ENCODE data around the gene DMD.
A peak's percentile ranks its signal among the peaks of the same experiment; 100 is the strongest.

Gene DMD

DNA sequence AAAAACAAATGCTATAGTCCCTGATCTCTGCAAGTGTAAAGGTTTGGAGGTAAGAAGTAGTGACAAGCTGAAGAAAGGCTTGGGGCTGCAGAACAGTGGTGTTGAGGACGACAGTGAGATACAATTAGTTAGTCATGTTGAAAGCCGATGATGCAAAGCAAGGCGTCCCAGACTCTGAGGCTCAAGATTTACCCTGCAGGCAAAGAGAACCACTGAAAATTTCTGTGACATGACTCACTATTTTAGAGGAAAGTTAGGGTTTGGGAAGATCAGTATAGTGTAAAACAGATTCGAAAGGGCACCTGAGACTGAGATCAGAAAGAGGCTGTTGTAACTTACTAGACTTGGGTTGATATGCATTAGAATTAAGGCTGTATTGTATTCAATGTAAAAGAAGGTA is 1858.3 kb downstream of the DMD start:
- no peaks in the 10 kb centered on the region for H3K36me3 ChIP-seq (replicated peaks)
- no peak overlapping the region for H3K4me3 ChIP-seq (ENCODE audit: low read depth, low read length)
- peak; percentile 46 for DNase-seq
- in situ Hi-C loops (cut with HindIII; ENCODE audit: low pct_ligation_motif_present, low sequenced_read_pairs), result no loop called here
- H3K27ac ChIP-seq, result no peak overlapping the region
- TF ChIP-seq, protein P1, sequence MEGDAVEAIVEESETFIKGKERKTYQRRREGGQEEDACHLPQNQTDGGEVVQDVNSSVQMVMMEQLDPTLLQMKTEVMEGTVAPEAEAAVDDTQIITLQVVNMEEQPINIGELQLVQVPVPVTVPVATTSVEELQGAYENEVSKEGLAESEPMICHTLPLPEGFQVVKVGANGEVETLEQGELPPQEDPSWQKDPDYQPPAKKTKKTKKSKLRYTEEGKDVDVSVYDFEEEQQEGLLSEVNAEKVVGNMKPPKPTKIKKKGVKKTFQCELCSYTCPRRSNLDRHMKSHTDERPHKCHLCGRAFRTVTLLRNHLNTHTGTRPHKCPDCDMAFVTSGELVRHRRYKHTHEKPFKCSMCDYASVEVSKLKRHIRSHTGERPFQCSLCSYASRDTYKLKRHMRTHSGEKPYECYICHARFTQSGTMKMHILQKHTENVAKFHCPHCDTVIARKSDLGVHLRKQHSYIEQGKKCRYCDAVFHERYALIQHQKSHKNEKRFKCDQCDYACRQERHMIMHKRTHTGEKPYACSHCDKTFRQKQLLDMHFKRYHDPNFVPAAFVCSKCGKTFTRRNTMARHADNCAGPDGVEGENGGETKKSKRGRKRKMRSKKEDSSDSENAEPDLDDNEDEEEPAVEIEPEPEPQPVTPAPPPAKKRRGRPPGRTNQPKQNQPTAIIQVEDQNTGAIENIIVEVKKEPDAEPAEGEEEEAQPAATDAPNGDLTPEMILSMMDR (IDR thresholded peaks at IDR 0.05; ENCODE audit: low read depth, low read length, missing control alignments), result no peak
- no peaks in the 10 kb centered on the region for H3K27me3 ChIP-seq (replicated peaks)

DNA sequence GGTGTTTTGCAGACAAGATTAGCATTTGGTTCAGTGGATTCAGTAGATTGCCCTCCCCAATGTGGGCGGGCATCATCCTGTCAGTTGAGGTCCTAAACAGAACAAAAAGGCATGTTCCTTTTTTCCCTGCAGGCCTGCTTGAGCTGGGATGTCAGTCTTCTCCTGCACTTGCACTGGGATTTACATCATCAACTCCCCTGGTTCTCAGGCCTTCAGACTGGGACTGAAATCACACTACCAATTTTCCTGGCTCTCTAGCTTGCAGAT is 1860.6 kb downstream of the DMD start:
- no peaks in the 10 kb centered on the region for H3K36me3 ChIP-seq (replicated peaks)
- no peak for DNase-seq
- H3K27me3 ChIP-seq (replicated peaks), result no peaks in the 10 kb centered on the region
- no peak overlapping the region for H3K27ac ChIP-seq
- in situ Hi-C loops (cut with HindIII; ENCODE audit: low pct_ligation_motif_present, low sequenced_read_pairs), result no loop called here
- no peak overlapping the region for H3K4me3 ChIP-seq (ENCODE audit: low read depth, low read length)
- TF ChIP-seq, protein P1 (IDR thresholded peaks at IDR 0.05; ENCODE audit: low read depth, low read length, missing control alignments), result no peak

DNA sequence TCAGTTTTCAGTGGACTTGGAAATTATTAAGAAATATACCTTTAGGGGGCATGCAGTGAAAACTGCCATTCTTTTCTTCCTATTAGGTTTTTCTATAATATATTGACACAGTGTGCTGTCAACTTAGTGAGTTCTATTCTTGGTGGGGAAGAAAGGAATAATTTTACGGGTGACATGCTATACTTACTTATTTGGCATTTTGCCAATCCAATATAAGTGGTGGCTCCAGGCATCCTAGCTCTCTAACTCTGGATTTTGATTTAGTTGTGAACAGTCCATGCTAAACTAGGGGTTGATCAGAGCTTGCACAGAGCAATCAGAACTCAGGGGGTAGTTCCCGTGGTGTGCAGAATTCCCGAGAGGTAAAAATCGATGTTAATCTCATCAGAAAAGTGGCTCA is 1861.8 kb downstream of the DMD start:
- TF ChIP-seq, protein P1 (IDR thresholded peaks at IDR 0.05; ENCODE audit: low read depth, low read length, missing control alignments), result no peak
- DNase-seq, result no peak
- Histone ChIP-seq H3K36me3 (replicated peaks) (no peaks in the 10 kb centered on the region), H3K4me3 (ENCODE audit: low read depth, low read length) (no peak overlapping the region), H3K27me3 (replicated peaks) (no peaks in the 10 kb centered on the region), H3K27ac (no peak overlapping the region)
- in situ Hi-C loops (cut with HindIII; ENCODE audit: low pct_ligation_motif_present, low sequenced_read_pairs), result no loop called here

DNA sequence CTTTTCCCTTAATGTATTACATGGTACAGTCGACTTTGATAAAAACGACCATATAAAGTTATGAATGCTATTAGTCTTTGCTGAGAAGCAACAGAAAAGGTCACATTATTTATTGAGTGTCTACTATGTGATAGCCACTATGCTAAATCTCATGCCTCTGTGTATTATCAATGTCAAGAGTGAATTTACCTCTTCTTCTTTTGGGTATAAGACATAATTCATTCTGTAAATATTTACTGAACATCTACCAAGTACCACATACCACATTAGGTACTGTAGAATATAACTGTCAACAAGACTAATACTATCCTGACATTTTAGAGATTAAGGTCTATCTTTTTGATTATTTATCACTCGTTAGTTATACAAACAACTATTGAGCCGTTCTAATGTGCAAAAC is 1870.8 kb downstream of the DMD start:
- Histone ChIP-seq H3K27ac (no peak overlapping the region), H3K27me3 (replicated peaks) (no peaks in the 10 kb centered on the region), H3K36me3 (replicated peaks) (no peaks in the 10 kb centered on the region), H3K4me3 (ENCODE audit: low read depth, low read length) (no peak overlapping the region)
- TF ChIP-seq, protein P1 (IDR thresholded peaks at IDR 0.05; ENCODE audit: low read depth, low read length, missing control alignments), result no peak
- DNase-seq, result no peak
- in situ Hi-C loops (cut with HindIII; ENCODE audit: low pct_ligation_motif_present, low sequenced_read_pairs), result no loop called here

DNA sequence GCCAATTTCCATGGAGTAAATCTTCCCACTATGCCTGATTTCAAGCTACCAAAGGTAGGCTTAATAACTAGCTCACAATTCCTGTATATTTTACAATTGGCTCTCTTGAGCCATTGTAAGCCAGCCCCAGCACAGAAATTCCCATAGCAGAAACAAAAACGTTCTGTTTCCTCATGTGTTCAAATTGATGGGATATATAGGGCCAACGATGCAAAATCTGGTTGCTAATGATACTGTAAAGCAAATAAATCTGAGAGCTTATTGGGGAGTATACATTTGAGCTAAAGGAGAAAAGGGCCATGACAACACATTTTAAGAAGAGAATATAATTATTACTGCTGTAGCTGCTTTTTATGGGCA is 1872.4 kb downstream of the DMD start:
- no peak overlapping the region for H3K4me3 ChIP-seq (ENCODE audit: low read depth, low read length)
- H3K27me3 ChIP-seq (replicated peaks), result no peaks in the 10 kb centered on the region
- TF ChIP-seq, protein P1 (IDR thresholded peaks at IDR 0.05; ENCODE audit: low read depth, low read length, missing control alignments), result no peak
- no peak for DNase-seq
- H3K27ac ChIP-seq, result no peak overlapping the region
- no peaks in the 10 kb centered on the region for H3K36me3 ChIP-seq (replicated peaks)
- in situ Hi-C loops (cut with HindIII; ENCODE audit: low pct_ligation_motif_present, low sequenced_read_pairs), result no loop called here

DNA sequence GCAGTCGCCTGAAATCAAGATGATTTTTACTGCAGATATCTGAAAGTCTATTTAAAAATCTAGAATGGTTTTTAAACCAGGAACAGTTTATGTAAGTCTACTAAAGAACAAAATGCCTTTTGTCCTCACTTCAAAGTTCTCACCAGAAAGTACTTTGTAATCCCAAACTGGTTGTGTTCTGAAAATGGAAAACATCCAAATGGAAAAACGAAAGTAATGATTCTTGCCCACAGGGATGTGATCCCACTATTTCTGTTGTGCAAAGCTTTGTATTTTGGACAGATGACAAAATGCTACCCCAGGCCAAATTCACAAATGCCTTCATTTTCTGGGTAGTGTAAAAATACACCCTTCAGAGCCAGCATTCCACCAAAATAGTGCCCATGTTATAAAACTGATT is 1874.0 kb downstream of the DMD start:
- in situ Hi-C loops (cut with HindIII; ENCODE audit: low pct_ligation_motif_present, low sequenced_read_pairs), result no loop called here
- TF ChIP-seq, protein P1 (IDR thresholded peaks at IDR 0.05; ENCODE audit: low read depth, low read length, missing control alignments), result no peak
- no peak for DNase-seq
- Histone ChIP-seq H3K27me3 (replicated peaks) (no peaks in the 10 kb centered on the region), H3K27ac (no peak overlapping the region), H3K36me3 (replicated peaks) (no peaks in the 10 kb centered on the region), H3K4me3 (ENCODE audit: low read depth, low read length) (no peak overlapping the region)

Data from brain microvascular endothelial cell (primary cell).